Effector memory CD4-positive, alpha-beta T cell (primary cell): ENCODE data around the gene WDR88.
"Not testable (repeated sequence)": the region's sequence is repeated elsewhere in the genome, so short reads cannot be mapped to it uniquely, and the experiment has no call there.

Source experiments
- DNase-seq, 3 donors: peaks; one replicate each; pipeline ENCODE4 v3.0.0-alpha.2; 2020
- H3K27ac ChIP-seq: 2 replicates; pipeline ENCODE4 v1.7.0; 2013; ENCODE audit warnings: mild to moderate bottlenecking, low read length, moderate library complexity; ENCODE audit not compliant: insufficient read depth, poor library complexity, severe bottlenecking
- H3K27me3 ChIP-seq: replicated peaks from 2 replicates; pipeline ENCODE4 v1.7.0; 2013; ENCODE audit warnings: mild to moderate bottlenecking, low read length; ENCODE audit not compliant: insufficient read depth, control insufficient read depth, poor library complexity, severe bottlenecking
- H3K36me3 ChIP-seq: 2 replicates; pipeline ENCODE4 v1.7.0; 2013; ENCODE audit warnings: mild to moderate bottlenecking, low read length, moderate library complexity; ENCODE audit not compliant: control insufficient read depth, insufficient read depth
- H3K4me1 ChIP-seq: 2 replicates; pipeline ENCODE4 v1.7.0; 2013; ENCODE audit warnings: low read length, mild to moderate bottlenecking; ENCODE audit not compliant: control insufficient read depth, insufficient read depth, poor library complexity, severe bottlenecking
- H3K4me3 ChIP-seq: 2 replicates; pipeline ENCODE4 v1.7.0; 2013; ENCODE audit warnings: low read length, low read depth, mild to moderate bottlenecking; ENCODE audit not compliant: insufficient read depth, poor library complexity, severe bottlenecking
- H3K9me3 ChIP-seq: 2 replicates; pipeline ENCODE4 v1.7.0; 2013; ENCODE audit warnings: mild to moderate bottlenecking, low read length, moderate library complexity; ENCODE audit not compliant: control insufficient read depth

Gene WDR88

DNA sequence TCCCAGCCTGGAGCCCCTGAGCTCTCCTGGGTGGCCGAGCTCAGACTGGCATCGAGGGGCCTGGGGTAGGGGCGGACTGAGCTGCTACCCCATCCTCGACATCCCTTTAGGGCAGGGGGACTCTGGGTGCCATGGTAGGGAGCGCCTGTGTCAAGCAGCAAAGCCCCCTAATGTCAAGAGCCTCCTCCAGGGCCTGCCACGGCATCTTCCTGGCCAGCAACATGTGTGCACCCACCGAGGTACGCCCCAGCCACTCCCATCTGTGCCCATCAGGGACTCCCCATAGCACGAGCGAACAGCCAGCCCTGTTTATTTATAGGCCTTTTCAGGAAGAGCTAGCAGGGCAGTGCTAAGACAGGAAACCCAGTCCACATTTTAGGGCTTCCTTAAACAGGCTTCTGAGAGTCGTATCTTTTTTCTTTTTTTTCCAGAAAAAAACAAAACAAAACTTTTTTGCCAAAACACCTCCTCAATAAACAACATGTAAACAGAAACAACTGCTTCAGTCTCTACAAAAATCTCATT is 76.5 kb downstream of the WDR88 start:
- DNase-seq, result no peak
- Histone ChIP-seq H3K4me3 (no peak overlapping the region), H3K36me3 (no peaks in the 10 kb centered on the region), H3K9me3 (no peaks in the 10 kb centered on the region), H3K4me1 (no peaks in the 10 kb centered on the region), H3K27ac (no peak overlapping the region), H3K27me3 (no peaks in the 10 kb centered on the region)

DNA sequence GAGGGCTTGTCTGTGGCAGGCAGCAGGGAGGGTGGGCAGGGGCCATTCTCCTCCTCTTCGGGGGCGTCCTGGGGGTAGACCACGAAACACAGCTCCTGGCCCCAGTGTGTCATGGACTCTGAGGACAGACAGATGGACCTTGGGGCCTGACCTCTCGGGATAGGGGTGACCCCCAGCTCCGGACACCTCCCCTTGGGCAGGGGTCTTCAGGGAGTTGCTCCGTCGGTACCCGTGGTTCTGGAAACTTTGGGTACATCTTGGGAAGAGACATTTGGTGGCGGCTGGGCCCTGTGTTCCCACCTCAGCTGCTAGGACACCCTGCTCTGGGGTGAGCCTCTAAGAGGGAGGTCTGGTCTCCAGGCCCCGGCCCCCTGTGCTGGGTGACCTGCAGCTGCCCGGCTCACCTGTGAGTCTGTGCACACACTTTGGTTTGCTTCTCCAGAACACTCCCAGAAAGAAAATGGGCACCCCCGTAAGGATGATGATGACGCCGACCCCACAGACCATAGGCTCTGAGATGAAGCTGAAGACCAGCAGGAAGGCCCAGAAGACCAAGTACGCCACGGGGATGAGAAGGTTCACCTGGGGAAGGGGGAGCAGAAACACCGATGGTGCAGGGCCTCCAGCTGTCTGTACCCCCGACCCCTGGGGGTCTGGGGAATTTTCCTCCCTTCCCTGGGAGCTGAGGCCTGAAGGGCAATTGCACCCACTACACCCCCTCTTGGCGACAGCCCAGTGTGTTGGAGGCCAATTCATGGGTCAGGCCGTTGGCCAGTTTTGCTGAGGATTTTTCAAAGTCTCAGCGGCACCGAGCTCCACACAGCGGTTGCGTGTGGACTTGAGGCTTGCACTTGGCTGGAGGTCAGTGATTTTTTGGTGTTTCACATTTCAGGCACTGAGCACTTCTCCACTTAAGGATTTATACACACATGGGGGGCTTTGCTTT is 77.3 kb downstream of the WDR88 start:
- no peak for DNase-seq
- Histone ChIP-seq H3K4me3 (no peak overlapping the region), H3K9me3 (no peaks in the 10 kb centered on the region)

DNA sequence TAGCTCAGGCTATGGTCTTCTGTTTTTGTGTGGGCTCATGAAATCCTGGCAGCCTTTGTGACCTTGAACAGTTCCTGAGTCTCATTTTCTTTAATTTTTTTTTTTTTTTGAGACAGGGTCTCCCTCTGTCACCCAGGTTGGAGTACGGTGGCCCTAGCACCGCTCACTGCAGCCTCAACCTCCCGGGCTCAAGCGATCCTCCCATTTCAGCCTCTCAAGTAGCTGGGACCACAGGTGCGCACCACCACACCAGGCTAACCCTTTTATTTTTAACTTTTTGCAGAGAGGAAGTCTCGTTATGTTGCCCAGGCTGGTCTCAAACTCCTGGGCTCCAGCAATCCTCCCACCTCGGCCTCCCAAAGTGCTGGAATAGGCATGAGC is 77.9 kb downstream of the WDR88 start:
- H3K9me3 ChIP-seq, H3K36me3 ChIP-seq, H3K27ac ChIP-seq, H3K4me3 ChIP-seq, DNase-seq, H3K4me1 ChIP-seq, H3K27me3 ChIP-seq: not testable (repeated sequence)

More for the DNA sequence above, 77.3 kb downstream of the WDR88 start:
- H3K27ac ChIP-seq, result no peak overlapping the region
- no peaks in the 10 kb centered on the region for H3K27me3 ChIP-seq
- H3K4me1 ChIP-seq, result no peaks in the 10 kb centered on the region
- H3K36me3 ChIP-seq, result no peaks in the 10 kb centered on the region

DNA sequence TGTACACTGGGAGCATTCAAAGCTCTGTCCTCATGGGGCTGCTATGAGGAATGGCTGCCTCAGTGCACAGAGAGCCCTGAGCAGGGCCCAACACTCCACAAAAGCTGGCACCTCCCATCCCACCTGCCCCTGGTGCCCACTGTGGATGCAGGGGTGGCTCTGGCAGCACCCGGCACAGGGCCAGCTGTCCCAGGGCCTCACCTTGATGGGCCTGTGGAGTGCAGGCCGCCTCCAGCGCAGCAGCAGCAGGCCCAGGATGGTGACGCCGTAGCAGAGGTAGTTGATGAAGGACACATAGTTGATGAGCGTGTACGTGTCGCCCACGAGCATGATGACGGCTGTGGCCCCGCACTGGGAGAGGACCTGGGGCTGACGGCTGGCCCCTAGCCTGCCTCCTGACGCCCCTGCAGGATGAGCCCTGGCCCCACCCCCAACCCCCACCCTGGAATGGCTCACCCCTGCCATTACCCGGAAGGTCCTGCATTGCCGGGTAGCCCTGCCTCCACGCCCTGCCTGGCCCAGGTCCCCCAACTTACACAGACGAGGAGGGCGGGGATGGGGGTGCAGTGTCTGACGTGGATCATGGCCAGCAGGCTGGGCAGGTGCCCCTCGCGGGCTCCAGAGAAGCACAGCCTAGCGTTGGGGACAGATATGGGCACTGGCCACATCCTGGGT is 78.5 kb downstream of the WDR88 start:
- no peaks in the 10 kb centered on the region for H3K9me3 ChIP-seq
- no peaks in the 10 kb centered on the region for H3K36me3 ChIP-seq
- no peak overlapping the region for H3K27ac ChIP-seq
- DNase-seq, result no peak
- H3K4me1 ChIP-seq, result no peaks in the 10 kb centered on the region
- no peaks in the 10 kb centered on the region for H3K27me3 ChIP-seq
- no peak overlapping the region for H3K4me3 ChIP-seq

DNA sequence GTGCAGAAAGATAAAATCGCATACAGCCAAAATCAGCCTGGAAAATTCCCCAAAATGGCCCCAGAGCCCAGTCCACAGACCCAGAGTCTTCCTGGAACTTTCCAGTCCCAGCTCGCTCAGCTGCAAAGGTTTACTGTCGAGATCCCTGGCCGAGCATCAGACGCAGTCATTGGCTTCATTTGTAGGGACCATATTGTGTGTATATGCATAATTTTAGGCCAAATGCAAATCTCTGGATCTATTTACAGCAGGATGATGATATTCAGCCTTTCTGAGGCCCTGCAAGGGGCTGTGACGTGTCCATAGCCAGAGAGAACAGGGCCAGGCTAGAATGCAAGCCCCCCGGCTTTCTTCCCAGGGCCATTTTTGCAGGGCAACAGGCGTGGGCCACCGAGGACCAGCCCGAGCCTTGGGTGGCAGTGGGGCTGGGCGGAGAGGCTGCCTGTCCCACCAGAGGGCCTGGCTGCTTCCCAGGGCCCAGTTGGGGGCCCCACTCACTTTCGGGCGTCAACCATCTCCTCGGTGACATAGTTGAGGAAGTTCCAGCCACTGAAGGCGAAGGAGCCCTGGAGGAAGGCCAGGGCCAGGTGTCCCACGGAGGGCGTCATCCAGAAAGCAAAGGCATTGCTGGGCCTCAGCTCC is 80.0 kb downstream of the WDR88 start:
- H3K27ac ChIP-seq, result no peak overlapping the region
- no peaks in the 10 kb centered on the region for H3K27me3 ChIP-seq
- no peaks in the 10 kb centered on the region for H3K9me3 ChIP-seq
- H3K36me3 ChIP-seq, result no peaks in the 10 kb centered on the region
- no peaks in the 10 kb centered on the region for H3K4me1 ChIP-seq
- no peak overlapping the region for H3K4me3 ChIP-seq
- no peak for DNase-seq

DNA sequence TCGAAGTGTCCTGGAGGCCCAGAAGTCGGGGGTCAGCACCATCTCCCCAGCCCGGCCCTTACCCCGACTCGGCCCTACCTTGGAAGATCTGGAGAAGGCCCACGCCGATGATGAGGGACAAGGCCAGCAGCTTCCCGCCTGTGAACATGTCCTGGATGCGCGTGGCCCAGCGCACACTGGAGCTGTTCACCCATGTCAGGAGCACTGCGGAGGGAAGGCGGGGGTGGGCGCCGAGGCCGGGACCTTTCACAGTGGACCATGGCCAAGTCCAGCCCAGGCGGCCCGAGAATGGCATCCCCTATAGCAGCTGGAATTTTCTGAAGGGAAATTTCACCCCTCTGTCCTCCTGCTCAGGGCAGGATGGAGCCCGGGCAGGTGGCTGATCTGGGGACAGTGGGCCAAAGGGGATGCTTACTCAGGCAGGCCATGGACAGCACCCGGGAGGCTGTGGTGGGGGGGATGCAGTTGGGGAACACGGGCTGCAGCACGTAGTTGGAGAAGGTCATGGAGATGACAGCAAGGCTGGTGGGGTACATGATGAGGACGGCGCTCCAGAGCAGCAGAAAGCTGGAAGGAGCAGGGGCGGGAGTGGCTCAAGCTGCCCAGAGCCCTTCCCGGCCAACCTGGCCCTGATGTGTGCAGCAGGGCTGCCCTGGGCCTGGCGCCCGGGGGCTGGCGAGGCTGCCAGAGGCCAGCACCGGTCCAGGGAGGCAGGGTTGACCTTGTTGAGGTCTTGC is 80.7 kb downstream of the WDR88 start:
- DNase-seq, result no peak
- Histone ChIP-seq H3K27me3 (no peaks in the 10 kb centered on the region), H3K27ac (no peak overlapping the region), H3K9me3 (no peaks in the 10 kb centered on the region), H3K4me1 (no peaks in the 10 kb centered on the region), H3K4me3 (no peak overlapping the region), H3K36me3 (no peaks in the 10 kb centered on the region)

DNA sequence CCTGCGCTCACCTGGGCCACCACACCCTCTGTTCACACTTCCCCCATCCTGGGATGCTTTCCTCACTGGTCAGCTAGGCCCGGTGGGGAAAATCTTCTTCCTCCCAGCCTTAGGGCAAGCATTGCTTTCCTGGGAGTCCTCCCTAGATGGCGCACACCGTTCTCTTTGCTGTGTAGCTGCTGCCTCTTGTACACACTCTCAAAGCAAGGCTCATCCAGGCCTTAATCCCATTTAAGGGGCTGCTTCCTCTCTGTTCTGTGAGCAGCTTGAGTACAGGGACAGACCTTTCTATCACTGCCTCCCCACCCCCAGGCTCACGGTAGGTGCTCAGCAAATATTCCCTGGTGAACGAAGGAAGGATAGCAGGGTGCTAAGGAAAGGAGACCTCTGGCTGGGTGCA is 82.7 kb downstream of the WDR88 start:
- Histone ChIP-seq H3K27me3 (no peaks in the 10 kb centered on the region), H3K36me3 (no peaks in the 10 kb centered on the region), H3K4me1 (no peaks in the 10 kb centered on the region), H3K27ac (no peak overlapping the region), H3K9me3 (no peaks in the 10 kb centered on the region), H3K4me3 (no peak overlapping the region)
- DNase-seq, result no peak

DNA sequence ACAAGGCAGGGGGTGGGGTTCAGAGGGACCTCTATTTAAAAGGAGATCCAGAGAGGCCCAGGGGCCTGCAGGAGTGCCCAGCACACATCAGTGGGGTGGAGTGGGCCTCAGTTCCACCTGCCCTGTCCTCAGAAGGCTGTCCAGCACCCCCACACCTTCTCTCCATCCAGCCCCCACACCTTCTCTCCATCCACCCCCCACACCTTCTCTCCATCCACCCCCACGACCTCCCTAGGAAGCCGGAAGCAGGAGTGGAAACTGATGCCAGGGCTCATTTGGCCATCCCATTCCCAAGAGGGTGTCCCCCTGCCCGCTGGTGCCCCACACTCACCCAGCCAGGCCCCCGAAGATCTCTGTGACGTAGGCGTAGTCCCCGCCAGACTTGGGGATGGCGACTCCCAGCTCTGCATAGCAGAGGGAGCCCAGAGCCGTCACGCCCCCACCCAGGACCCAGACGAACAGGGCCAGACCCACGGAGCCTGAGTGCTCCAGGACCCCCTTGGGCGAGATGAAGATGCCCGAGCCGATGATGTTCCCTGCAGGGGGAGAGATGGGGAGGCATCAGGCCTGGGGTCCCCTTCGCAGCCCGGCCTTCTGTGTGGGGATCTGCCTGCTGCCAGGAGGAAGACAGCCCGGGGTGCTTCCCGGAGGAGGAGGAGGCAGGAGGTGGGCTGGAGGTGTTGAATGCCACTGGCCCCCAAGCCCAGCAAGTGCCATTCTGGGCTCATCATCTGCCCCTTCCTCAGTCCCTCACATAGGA is 83.7 kb downstream of the WDR88 start:
- Histone ChIP-seq H3K9me3 (no peaks in the 10 kb centered on the region), H3K27ac (no peak overlapping the region), H3K27me3 (no peaks in the 10 kb centered on the region), H3K4me1 (no peaks in the 10 kb centered on the region), H3K4me3 (no peak overlapping the region), H3K36me3 (no peaks in the 10 kb centered on the region)
- DNase-seq, result no peak

DNA sequence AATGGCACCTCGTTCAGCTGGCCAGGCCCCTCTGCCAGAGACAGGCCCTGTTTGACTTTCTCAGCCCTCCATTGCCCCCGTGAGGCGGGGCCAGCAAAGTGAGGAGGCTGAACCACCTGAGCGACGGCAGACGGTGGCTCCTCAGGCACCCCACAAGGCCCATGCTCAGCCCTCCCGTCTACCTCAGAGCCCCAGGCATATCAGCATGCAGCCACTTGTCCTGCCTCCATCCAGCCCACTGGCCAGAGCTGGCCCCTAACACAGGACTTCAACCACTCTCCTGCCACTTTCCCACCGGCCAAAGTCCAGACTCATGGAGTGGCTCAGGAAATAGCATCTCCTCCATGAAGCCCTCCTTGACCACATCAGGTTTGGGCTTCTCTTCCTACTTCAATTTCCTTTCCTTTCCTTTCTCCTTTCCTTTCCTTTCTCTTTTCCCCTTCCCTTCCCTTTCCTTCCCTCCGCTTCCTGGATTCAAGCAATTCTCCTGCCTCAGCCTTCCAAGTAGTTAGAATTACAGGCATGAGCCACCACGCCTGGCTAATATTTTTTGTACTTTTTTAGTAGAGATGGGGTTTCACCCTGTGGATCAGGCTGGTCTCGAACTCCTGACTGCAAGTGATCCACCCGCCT is 84.4 kb downstream of the WDR88 start:
- Histone ChIP-seq H3K27ac (no peak overlapping the region), H3K4me3 (no peak overlapping the region), H3K27me3 (no peaks in the 10 kb centered on the region), H3K4me1 (no peaks in the 10 kb centered on the region), H3K36me3 (no peaks in the 10 kb centered on the region), H3K9me3 (no peaks in the 10 kb centered on the region)
- no peak for DNase-seq
